ENCODE data around the gene KIF1B.

Gene KIF1B

GRCh38 chr1:10338047-10338446, 127.7 kb downstream of the KIF1B start:
- DNase-seq, result peak; percentile 45 to 54

- DNase-seq, result no peak
These were observed 128.2 kb downstream of the KIF1B start for GRCh38 chr1:10338611-10339010.

GRCh38 chr1:10339036-10339567, 128.7 kb downstream of the KIF1B start:
- DNase-seq, result no peak

DNA sequence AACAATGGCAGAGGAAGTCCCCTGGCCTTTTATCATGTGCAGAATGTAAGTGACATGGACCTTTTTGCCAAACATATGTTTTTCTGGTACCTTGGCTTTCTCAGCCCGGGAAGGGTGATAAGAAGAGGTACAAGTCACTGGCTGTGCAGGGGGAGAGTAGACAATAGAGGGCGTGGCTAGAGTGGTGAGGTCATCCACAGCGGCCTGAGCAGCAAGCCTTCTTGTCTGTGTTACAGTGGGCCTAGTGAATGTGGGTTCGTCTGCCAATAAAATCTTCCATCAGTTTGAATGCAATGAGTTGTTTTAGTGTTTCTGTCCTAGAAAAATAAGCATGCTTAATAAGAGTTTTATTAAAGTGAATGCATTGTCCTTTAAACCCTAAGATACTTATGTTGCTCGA, 129.4 kb downstream of the KIF1B start:
- DNase-seq, result no peak

DNA sequence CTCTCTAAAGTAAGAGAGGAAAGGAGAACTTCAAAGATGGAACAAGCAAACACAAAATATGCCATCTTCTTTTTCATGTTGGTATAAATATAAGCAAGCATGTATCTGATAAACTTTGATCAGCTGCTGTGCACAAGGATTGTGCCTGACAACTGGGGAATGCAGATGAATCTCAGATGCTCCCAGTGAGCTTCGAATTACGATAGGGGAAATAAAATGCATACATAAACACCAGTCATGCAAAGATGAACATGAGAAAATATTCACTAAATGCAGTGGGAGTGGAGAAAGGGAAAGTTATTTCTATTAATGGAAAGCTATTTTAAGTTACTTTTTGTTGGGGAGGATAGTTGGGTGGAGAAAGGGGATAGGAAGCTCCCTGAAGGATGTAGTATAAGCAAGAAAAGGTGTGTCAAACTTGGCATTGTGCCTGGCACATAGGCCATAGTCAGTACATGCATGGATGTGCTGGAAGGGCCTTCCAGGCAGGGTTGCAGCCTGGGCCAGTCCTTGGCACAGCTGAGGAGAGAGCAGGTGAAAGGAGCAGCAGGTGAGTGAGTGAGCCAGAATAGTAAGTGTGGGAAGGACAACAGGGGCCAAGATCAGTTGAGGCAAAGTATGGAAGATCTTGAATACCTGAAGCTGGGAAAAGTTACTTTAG, 130.7 kb downstream of the KIF1B start:
- no peak for DNase-seq

GRCh38 chr1:10347109-10347508, 136.7 kb downstream of the KIF1B start:
- DNase-seq, result no peak

- DNase-seq, result no peak
These were observed 142.9 kb downstream of the KIF1B start for GRCh38 chr1:10353282-10353681.

- DNase-seq, result no peak
These were observed 143.3 kb downstream of the KIF1B start for GRCh38 chr1:10353693-10354092.

DNA sequence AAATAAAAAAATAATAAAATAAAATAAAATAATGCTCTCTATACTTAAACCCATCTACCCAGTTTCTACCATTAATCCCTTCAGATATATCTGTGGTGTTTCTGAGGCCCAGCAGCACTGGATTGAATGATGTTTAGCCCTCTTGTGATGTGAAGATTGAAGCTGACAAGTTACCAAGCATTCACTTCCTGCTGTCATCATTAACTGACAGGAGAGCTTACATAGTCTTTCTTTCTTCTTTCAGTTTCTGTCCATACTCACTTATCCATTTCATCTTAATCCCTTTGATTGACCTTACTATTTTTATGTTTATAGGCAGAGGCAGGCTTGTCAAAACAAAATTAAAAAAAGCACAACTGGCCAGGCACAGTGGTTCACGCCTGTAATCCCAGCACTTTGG, 149.7 kb downstream of the KIF1B start:
- DNase-seq, result no peak

- no peak for DNase-seq
These were observed 151.1 kb downstream of the KIF1B start for GRCh38 chr1:10361515-10361914.

DNA sequence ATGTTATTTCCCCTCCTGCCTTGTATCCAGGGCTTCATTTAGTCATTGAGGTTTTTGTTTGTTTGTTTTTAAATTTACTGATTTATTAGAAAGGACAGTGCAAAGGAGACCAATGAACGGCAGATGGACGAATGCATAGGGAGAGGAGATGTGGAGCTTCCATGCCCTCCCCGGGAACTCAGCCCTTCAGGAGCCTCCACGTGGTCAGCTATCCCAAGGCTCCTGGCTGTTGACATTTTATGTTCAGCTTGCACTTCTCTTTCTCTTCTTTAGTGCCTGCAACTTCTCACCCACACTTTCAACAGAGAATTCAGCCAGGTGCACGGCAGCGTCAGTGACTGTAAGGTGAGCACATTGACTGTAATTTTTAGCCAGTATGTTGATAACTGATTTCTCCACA, 157.8 kb downstream of the KIF1B start:
- DNase-seq, result no peak

GRCh38 chr1:10374442-10374860, 164.1 kb downstream of the KIF1B start:
- no peak for DNase-seq

DNA sequence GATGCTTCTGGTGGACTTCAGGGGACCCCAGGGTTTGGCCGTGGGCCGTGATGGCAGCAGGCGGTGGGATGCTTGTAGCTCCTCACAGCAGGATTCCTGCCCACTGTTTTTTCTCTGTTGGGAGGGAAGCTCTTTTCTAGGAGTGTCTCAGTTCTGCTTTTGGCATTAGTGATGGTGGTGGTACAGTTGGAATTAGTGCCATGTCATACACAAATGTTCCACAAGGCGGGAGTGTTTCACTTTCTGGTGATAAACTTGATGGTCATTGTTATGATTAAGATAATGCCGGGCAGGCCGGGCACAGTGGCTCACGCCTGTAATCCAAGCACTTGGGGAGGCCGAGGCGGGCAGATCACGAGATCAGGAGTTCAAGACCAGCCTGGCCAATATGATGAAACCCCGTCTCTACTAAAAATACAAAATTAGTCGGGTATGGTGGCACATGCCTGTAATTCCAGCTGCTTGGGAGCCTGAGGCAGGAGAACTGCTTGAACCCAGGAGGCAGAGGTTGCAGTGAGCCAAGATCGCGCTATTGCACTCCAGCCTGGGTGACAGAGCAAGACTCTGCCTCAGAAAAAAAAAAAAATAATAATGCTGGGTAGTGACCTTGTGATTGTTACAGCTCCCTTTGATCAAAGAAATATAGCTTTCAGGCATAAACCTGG, 167.1 kb downstream of the KIF1B start:
- peak; percentile 12 to 18 for DNase-seq

GRCh38 chr1:10378081-10378841, 167.9 kb downstream of the KIF1B start:
- no peak for DNase-seq

DNA sequence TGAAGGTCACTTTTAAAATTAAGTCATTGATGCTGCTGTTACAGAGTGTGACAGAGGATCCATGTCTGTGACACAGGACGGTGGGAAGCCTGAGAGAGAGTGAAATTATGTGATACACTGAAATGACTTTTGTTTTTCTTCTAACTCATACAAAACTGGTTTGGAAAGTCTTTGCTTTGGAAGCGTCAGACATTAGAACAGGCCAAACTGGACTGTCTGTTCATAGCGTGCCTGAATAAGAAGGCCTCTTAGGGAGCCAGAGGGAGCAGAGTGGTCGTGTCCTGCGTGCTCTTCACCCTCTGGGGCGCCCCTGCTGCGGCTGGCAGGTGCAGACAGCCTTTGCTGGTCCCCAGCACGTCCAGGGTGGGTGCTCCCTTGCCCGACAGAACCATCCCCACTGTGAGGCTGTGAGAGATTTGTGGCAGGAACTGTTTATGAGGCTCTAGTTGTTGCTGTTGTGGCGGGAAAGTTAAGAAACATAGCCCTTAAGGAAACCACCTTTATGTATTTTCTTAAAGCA, 168.8 kb downstream of the KIF1B start:
- no peak for DNase-seq

GRCh38 chr1:10379676-10380075, 169.3 kb downstream of the KIF1B start:
- DNase-seq, result no peak

DNA sequence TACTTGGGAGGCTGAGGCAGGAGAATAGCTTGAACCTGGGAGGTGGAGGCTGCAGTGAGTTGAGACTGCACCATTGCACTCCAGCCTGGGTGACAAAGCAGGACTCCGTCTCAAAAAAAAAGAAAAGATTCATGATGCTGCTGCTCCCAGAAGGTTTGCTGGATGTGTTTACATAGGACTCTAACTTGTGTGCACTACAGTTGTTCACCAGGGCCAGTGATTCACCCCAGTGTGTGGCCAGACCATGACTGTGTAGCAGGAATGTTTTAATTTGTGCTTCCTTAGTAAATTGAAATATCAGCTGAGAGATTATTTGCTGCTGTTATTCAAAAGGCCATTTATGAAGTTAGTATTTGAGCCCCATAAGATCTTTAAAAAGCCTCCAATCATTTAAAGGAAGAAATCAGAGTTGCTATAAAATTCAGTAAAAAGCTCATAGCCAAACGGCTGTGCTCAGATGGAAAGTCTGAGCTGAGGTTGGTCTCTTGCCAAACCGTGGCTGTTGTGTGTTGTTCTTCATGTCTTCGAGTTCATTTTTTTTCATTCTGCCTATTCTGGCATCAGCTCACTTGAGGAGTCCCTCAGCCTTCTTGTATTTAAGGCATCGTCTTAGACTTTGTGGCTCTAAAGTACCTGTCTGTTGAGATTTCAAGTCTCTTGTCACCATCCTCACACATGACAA, 170.4 kb downstream of the KIF1B start:
- no peak for DNase-seq

GRCh38 chr1:10383630-10384029, 173.3 kb downstream of the KIF1B start:
- DNase-seq, result no peak

DNA sequence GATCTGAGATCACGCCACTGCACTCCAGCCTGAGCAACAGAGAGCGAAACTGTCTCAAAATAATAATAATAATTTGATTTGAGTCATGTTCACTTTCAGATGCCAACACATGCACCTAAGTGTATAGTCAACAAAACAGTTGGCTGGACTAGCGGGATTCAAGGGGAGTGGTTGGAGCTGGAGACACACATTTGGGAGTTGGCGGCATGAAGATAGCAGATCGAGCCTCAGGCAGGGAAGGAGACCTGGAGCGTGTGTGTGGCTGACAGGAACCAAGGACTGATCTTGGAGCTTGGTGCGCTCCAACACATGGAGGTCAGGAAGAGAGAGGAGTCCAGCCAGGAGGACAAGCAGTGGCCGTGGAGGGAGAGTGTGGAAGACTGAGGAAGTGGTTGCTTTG, 173.8 kb downstream of the KIF1B start:
- DNase-seq, result no peak

- DNase-seq, result no peak
These were observed 176.6 kb downstream of the KIF1B start for GRCh38 chr1:10386761-10387676.

GRCh38 chr1:10387677-10388386, 177.5 kb downstream of the KIF1B start:
- no peak for DNase-seq

All from stimulated activated CD4-positive, alpha-beta T cell treated with anti-CD3 and anti-CD28 coated beads, Interleukin-2, amount 100 ng/mL, for 24 hours (primary cell).